Stimulated activated CD4-positive, alpha-beta T cell treated with anti-CD3 and anti-CD28 coated beads, Interleukin-1b, Interleukin-23, amount 100 ng/mL, for 48 hours (primary cell): ENCODE measurements around the gene PITX3.
"Not testable (repeated sequence)": the region's sequence is repeated elsewhere in the genome, so short reads cannot be mapped to it uniquely, and the experiment has no call there.

Experiments
- DNase-seq: peaks from one replicate; pipeline ENCODE4 v3.0.0-alpha.2; 2020

The PITX3 gene

GRCh38 chr10:102225646-102226541 is 15.4 kb downstream of the PITX3 start, which contains the start of gene ELOVL3:
Gene ELOVL3, plus strand, starts transcription at chr10:102226299. Its CDS starts 250 bp downstream, at chr10:102226549.
- peak; percentile 89 for DNase-seq

GRCh38 chr10:102222797-102223196 is 18.5 kb downstream of the PITX3 start:
- no peak for DNase-seq

GRCh38 chr10:102220612-102221011 is 20.7 kb downstream of the PITX3 start:
- DNase-seq = no peak

GRCh38 chr10:102219370-102219769 is 21.9 kb downstream of the PITX3 start:
- DNase-seq = no peak

GRCh38 chr10:102213599-102213998 is 27.7 kb downstream of the PITX3 start:
- DNase-seq = not testable (repeated sequence)

- no peak for DNase-seq
These were observed 29.6 kb downstream of the PITX3 start for GRCh38 chr10:102211615-102212299.

GRCh38 chr10:102208311-102209035 is 32.8 kb downstream of the PITX3 start:
- no peak for DNase-seq

- no peak for DNase-seq
These were observed 38.9 kb downstream of the PITX3 start for GRCh38 chr10:102202386-102202785.

- no peak for DNase-seq
These were observed 40.3 kb downstream of the PITX3 start for GRCh38 chr10:102200751-102201640.

GRCh38 chr10:102198027-102198426 is 43.3 kb downstream of the PITX3 start:
- DNase-seq = no peak

- DNase-seq = peak; percentile 47
These were observed 44.4 kb downstream of the PITX3 start for GRCh38 chr10:102196893-102197292.

GRCh38 chr10:102195296-102195870 is 45.9 kb downstream of the PITX3 start:
- no peak for DNase-seq

GRCh38 chr10:102191956-102192355 is 49.4 kb downstream of the PITX3 start:
- no peak for DNase-seq

GRCh38 chr10:102188941-102189898 is 52.1 kb downstream of the PITX3 start:
- peak; percentile 9 for DNase-seq

GRCh38 chr10:102188298-102188940 is 52.9 kb downstream of the PITX3 start:
- DNase-seq = no peak

- DNase-seq = no peak
These were observed 55.3 kb downstream of the PITX3 start for GRCh38 chr10:102185811-102186527.

GRCh38 chr10:102185272-102185671 is 56.0 kb downstream of the PITX3 start:
- DNase-seq = no peak

- no peak for DNase-seq
These were observed 56.7 kb downstream of the PITX3 start for GRCh38 chr10:102184606-102185005.
